NB4 (cell line): ENCODE measurements around the gene CRYBA2.

ENCODE experiments used
- DNase-seq: peaks from one replicate; pipeline ENCODE4 v3.0.0; 2010; ENCODE audit warnings: low read depth
- H3K4me3 ChIP-seq: one replicate; pipeline ENCODE4 v1.5.1; 2011; ENCODE audit warnings: mild to moderate bottlenecking, low read depth, low read length, moderate library complexity
- MYC ChIP-seq: IDR thresholded peaks from 2 replicates; pipeline ENCODE4 v1.6.1; 2011; ENCODE audit warnings: low read depth, low read length
- POLR2A ChIP-seq: IDR thresholded peaks from 2 replicates; pipeline ENCODE4 v1.6.1; 2011; ENCODE audit warnings: mild to moderate bottlenecking; ENCODE audit not compliant: insufficient read length; ENCODE audit errors: extremely low read depth
- TF ChIP-seq, protein P1 (sequence below): IDR thresholded peaks from one replicate; pipeline ENCODE4 v1.5.1; 2012; ENCODE audit warnings: low read depth, low read length
- TF ChIP-seq, protein P2 (sequence below): IDR thresholded peaks from 2 replicates; pipeline ENCODE4 v1.6.1; 2011; ENCODE audit warnings: low read depth, low read length

The CRYBA2 gene

DNA sequence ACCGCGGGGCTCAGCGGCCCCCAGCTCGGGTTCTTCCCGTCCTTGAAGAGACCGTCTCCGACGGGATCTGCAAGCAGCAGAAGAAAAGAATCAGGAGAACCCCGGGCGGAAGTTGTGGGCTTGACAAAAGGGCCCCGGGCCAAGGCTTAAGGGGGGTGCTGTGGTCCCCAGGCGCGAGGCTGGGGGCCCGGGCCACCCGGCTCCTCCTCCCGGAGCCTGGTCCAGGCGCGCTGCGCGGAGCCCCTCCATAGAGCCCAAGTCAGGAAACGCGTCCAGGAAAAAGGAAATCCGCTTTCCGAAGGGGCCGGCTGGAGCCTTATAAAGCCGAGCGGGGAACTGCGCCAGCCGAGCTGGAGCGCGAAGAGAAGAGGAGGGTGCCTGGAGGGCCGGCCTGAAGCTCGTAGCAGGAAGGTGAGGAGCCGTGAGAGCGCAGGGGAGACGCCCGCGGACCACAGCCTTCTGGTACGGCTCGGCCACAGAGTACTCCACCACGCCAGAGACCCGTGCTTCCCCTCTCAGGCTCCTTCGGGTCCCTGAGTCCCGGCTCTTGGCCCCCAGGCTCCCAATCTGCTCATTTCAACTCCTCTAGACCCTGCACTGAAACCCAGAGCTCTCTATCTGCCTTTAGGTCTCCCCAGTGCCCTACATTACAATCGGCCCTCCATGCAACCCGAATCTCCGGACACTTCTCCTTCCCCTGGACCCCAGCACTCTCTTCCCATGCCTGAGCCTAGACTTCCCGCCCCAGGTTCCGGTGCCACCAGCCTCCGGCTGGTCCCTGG is 8.8 kb downstream of the CRYBA2 start:
- no peak overlapping the region for H3K4me3 ChIP-seq
- DNase-seq, result peak; percentile 46
- TF ChIP-seq, protein P1, sequence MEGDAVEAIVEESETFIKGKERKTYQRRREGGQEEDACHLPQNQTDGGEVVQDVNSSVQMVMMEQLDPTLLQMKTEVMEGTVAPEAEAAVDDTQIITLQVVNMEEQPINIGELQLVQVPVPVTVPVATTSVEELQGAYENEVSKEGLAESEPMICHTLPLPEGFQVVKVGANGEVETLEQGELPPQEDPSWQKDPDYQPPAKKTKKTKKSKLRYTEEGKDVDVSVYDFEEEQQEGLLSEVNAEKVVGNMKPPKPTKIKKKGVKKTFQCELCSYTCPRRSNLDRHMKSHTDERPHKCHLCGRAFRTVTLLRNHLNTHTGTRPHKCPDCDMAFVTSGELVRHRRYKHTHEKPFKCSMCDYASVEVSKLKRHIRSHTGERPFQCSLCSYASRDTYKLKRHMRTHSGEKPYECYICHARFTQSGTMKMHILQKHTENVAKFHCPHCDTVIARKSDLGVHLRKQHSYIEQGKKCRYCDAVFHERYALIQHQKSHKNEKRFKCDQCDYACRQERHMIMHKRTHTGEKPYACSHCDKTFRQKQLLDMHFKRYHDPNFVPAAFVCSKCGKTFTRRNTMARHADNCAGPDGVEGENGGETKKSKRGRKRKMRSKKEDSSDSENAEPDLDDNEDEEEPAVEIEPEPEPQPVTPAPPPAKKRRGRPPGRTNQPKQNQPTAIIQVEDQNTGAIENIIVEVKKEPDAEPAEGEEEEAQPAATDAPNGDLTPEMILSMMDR, result no peak
- TF ChIP-seq, protein P2, sequence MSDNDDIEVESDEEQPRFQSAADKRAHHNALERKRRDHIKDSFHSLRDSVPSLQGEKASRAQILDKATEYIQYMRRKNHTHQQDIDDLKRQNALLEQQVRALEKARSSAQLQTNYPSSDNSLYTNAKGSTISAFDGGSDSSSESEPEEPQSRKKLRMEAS, result no peak
- TF ChIP-seq POLR2A, result no peak
- no peak for TF ChIP-seq MYC

DNA sequence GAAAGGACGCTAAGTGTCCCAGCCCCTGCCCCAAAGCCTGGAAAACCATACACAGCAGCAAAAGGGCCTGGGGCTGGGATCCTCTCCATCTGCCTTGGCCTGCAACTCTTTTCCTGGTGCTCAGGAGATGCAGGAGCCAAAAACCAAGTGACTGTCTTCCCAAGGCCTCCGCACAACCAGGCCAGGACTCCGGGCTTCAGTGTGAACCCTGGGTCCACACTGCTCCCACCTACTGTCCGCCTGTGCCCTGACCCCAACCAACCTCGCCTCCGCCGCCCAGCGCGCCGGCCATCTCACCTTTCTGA is 9.3 kb downstream of the CRYBA2 start:
- TF ChIP-seq POLR2A (no peak), MYC (no peak)
- TF ChIP-seq, protein P1, result no peak
- TF ChIP-seq, protein P2, result no peak
- no peak for DNase-seq
- H3K4me3 ChIP-seq, result no peak overlapping the region

DNA sequence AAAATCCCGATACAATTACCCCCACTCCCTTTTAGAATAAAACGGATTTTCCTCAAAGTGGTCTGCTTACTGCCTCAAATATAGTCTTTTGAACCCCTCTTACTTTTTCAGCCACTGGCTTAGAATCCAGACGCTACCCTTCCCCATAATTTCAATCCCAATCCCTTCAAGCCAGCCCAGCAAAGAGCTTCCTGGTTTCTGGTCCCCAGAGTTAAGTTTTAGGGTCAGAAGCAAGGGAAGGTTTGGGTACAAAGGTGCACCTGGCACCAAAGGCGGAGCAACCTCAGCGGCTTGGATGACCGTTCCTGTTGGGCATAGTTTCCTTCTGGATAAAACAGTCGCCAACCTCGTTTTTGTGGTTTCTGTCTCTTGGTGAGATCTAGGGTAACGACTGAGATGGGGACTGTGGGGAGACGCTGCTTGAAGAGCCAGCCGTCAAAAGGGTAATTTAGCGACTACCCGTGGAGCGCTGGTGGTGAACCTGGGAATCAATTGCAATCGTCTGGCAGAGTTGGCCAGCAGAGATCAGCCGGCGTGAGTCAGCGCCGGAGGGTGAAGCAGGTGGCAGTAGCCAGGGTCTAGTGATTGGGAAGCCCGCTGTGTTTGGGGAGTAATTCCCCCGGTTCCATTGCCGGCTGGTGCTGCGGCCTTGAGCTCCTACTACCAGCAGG is 9.8 kb downstream of the CRYBA2 start:
- TF ChIP-seq POLR2A (no peak), MYC (no peak)
- TF ChIP-seq, protein P2, result no peak
- TF ChIP-seq, protein P1, result no peak
- DNase-seq, result no peak
- no peak overlapping the region for H3K4me3 ChIP-seq

DNA sequence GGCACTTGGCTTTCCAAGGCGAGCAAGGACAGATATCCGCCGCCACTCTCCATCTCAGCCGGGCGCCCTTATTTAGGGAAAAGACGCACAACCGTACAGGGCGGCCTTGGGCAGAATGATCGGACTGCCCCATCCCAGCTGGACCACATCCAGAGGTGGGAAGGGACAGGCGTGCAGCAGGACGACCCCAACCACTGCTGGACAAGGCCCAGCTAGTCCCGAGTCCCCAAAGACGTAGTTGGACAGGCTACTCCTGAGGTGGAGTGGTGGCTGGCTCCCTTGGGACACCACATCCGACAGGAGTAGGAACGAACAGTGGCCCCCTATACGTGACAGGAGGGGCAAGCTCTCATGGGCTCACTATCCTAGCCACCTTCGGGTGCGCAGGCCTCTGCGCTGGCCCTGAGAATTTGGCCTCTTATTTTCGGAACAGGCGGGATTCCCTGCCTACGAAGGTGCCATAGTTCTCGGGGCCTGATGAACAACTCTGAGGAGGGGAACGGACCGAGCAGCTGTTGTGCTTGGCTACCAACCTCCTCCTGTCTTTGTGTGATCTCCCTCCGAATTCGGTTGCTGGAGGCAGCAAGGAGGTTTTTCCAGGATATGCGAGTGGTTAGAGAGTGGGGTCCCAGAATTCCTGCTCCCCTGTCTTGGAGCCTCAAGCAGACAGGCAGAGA is 10.5 kb downstream of the CRYBA2 start:
- H3K4me3 ChIP-seq, result no peak overlapping the region
- no peak for DNase-seq
- TF ChIP-seq POLR2A (no peak), MYC (no peak)
- TF ChIP-seq, protein P2, result no peak
- TF ChIP-seq, protein P1, result no peak

DNA sequence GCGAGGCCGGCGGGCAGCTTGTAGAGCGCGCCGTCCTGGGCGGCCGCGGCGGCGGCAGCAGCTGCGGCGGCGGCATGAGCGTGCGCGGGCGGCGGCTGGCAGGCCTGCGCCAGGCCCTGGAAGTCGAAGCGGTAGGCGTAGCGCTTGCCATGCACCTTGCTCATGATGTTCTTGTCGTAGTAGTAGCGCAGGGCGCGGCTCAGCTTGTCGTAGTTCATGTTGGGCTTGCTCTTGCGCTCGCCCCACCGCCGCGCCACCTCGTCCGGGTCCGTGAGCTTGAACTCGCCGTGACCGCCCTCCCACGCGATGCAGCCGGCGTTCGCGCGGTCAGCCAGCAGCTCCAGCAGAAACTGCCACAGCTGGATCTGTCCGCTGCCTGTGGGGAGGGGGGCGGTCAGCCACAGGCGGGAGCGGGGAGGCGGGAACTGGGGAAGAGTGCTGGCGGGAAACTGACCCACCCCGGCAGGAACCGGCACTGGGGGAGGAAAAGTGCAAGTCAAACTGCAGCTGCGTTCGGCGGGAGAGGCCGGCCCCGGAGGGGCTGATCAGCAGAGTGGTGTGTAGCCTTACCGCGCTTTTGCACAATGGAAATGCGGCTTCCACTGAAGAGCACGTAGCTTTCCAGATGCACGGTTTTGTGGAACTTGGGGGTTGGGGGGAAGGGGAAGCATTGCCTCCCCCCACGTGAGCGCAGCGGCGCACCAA is 11.2 kb downstream of the CRYBA2 start:
- no peak for TF ChIP-seq POLR2A
- TF ChIP-seq, protein P1, result no peak
- TF ChIP-seq, protein P2, result no peak
- TF ChIP-seq MYC, result no peak
- DNase-seq, result peak; percentile 53
- H3K4me3 ChIP-seq, result no peak overlapping the region
